GM10266 (cell line): ENCODE measurements around the gene HTR2B.

ENCODE experiments used
- DNase-seq: peaks from one replicate; pipeline ENCODE4 v3.0.0; 2012; ENCODE audit errors: extremely low spot score
- CTCF ChIP-seq: IDR thresholded peaks from 2 replicates; pipeline ENCODE4 v1.5.1; 2012; ENCODE audit warnings: mild to moderate bottlenecking, low read depth; ENCODE audit not compliant: control insufficient read depth, insufficient read depth; ENCODE audit errors: missing control alignments

HTR2B gene

GRCh38 chr2:231126123-231126522 is 1.3 kb upstream of the HTR2B start:
- TF ChIP-seq CTCF = no peak
- DNase-seq = no peak

GRCh38 chr2:231123362-231123898 is 1.4 kb downstream of the HTR2B start:
- TF ChIP-seq CTCF = no peak
- DNase-seq = no peak

GRCh38 chr2:231118614-231118942 is 6.3 kb downstream of the HTR2B start:
- no peak for DNase-seq

GRCh38 chr2:231117922-231118613 is 6.8 kb downstream of the HTR2B start:
- peak; percentile 6 for DNase-seq
- no peak for TF ChIP-seq CTCF

More at GRCh38 chr2:231118614-231118942, 6.3 kb downstream of the HTR2B start:
- no peak for TF ChIP-seq CTCF

GRCh38 chr2:231117148-231117547 is 7.7 kb downstream of the HTR2B start:
- no peak for DNase-seq
- no peak for TF ChIP-seq CTCF

- TF ChIP-seq CTCF = no peak
- no peak for DNase-seq
Measured at GRCh38 chr2:231115651-231116050, 9.2 kb downstream of the HTR2B start.

- TF ChIP-seq CTCF = no peak
- no peak for DNase-seq
Measured at GRCh38 chr2:231113489-231113888, 11.4 kb downstream of the HTR2B start.
